HEK293 (cell line): ENCODE data around the gene ZNF460.

ENCODE experiments used
- HOXA7 ChIP-seq: sonication (generic); formaldehyde crosslinking; IDR thresholded peaks from 2 replicates; pipeline ENCODE4 v1.8.1; 2022; ENCODE audit warnings: missing genetic modification reagents, borderline replicate concordance
- MYNN ChIP-seq: fragments of 450-650 bp; formaldehyde crosslinking; IDR thresholded peaks from 2 replicates; pipeline ENCODE4 v1.5.1; 2016; ENCODE audit warnings: missing biosample characterization, missing genetic modification characterization, borderline replicate concordance
- TRIM28 ChIP-seq: IDR thresholded peaks from 2 replicates; pipeline ENCODE4 v1.6.1; 2011; ENCODE audit warnings: low read length, control low read depth, borderline replicate concordance
- ZBTB7A ChIP-seq: fragments of 450-650 bp; formaldehyde crosslinking; IDR thresholded peaks from 2 replicates; pipeline ENCODE4 v1.5.1; 2016; ENCODE audit warnings: low read depth, missing biosample characterization, missing genetic modification characterization
- ZNF544 ChIP-seq: fragments of 450-650 bp; formaldehyde crosslinking; IDR thresholded peaks from 2 replicates; pipeline ENCODE4 v1.5.0; 2017; ENCODE audit warnings: missing biosample characterization, missing genetic modification characterization
- ZNF561 ChIP-seq: fragments of 450-650 bp; IDR thresholded peaks from 2 replicates; pipeline ENCODE4 v1.5.1; 2018; ENCODE audit warnings: missing biosample characterization, missing genetic modification characterization, borderline replicate concordance
- ZNF776 ChIP-seq: fragments of 450-650 bp; formaldehyde crosslinking; IDR thresholded peaks from 2 replicates; pipeline ENCODE4 v1.5.0; 2017; ENCODE audit warnings: missing biosample characterization, missing genetic modification characterization, borderline replicate concordance
- ZSCAN30 ChIP-seq: fragments of 450-650 bp; IDR thresholded peaks from 2 replicates; pipeline ENCODE4 v1.5.1; 2018; ENCODE audit warnings: missing biosample characterization, mild to moderate bottlenecking, missing genetic modification characterization, moderate library complexity
- TF ChIP-seq, protein P1 (sequence below): fragments of 450-650 bp; formaldehyde crosslinking; IDR thresholded peaks from 2 replicates; pipeline ENCODE4 v1.5.1; 2016; ENCODE audit warnings: missing biosample characterization, missing genetic modification characterization
- TF ChIP-seq, protein P2 (sequence below): fragments of 450-650 bp; formaldehyde crosslinking; IDR thresholded peaks from 2 replicates; pipeline ENCODE4 v1.5.1; 2016; ENCODE audit warnings: missing biosample characterization, missing genetic modification characterization
- TF ChIP-seq, protein P3 (sequence below): fragments of 450-650 bp; formaldehyde crosslinking; IDR thresholded peaks from 2 replicates; pipeline ENCODE4 v1.5.1; 2017; ENCODE audit warnings: missing biosample characterization, missing genetic modification characterization
- TF ChIP-seq, protein P4 (sequence below): fragments of 450-650 bp; formaldehyde crosslinking; IDR thresholded peaks from 2 replicates; pipeline ENCODE4 v1.5.1; 2016; ENCODE audit warnings: missing biosample characterization, missing genetic modification characterization

DNA sequence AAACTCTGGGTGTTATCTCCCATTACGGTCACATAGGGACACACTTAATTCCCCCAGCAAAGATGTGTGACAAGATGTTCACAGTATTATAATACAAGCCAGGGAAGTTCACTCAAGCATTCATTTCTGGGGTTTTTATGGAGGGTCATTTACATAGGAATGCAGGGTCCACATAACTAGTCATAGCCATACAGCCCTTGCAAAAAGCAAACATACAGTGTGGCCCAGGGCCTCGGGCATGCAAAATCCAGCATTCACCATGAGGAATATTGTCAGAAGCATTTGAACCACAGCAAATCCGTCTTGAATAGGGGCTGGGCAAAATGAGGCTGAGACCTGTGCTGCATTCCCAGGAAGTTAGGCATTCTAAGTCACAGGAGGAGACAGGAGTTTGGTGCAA lies 13.0 kb upstream of the ZNF460 start:
- TF ChIP-seq, protein P1, sequence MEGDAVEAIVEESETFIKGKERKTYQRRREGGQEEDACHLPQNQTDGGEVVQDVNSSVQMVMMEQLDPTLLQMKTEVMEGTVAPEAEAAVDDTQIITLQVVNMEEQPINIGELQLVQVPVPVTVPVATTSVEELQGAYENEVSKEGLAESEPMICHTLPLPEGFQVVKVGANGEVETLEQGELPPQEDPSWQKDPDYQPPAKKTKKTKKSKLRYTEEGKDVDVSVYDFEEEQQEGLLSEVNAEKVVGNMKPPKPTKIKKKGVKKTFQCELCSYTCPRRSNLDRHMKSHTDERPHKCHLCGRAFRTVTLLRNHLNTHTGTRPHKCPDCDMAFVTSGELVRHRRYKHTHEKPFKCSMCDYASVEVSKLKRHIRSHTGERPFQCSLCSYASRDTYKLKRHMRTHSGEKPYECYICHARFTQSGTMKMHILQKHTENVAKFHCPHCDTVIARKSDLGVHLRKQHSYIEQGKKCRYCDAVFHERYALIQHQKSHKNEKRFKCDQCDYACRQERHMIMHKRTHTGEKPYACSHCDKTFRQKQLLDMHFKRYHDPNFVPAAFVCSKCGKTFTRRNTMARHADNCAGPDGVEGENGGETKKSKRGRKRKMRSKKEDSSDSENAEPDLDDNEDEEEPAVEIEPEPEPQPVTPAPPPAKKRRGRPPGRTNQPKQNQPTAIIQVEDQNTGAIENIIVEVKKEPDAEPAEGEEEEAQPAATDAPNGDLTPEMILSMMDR (tag by site-specific recombination), result no peak
- TF ChIP-seq ZNF561 (no peak), ZNF776 (tag by site-specific recombination) (no peak), HOXA7 (CRISPR knock-in tag) (no peak), TRIM28 (no peak), MYNN (no peak), ZSCAN30 (tag by site-specific recombination) (no peak), ZNF544 (tag by site-specific recombination) (no peak), ZBTB7A (tag by site-specific recombination) (no peak)
- TF ChIP-seq, protein P2, sequence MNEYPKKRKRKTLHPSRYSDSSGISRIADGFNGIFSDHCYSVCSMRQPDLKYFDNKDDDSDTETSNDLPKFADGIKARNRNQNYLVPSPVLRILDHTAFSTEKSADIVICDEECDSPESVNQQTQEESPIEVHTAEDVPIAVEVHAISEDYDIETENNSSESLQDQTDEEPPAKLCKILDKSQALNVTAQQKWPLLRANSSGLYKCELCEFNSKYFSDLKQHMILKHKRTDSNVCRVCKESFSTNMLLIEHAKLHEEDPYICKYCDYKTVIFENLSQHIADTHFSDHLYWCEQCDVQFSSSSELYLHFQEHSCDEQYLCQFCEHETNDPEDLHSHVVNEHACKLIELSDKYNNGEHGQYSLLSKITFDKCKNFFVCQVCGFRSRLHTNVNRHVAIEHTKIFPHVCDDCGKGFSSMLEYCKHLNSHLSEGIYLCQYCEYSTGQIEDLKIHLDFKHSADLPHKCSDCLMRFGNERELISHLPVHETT, result no peak
- TF ChIP-seq, protein P3, sequence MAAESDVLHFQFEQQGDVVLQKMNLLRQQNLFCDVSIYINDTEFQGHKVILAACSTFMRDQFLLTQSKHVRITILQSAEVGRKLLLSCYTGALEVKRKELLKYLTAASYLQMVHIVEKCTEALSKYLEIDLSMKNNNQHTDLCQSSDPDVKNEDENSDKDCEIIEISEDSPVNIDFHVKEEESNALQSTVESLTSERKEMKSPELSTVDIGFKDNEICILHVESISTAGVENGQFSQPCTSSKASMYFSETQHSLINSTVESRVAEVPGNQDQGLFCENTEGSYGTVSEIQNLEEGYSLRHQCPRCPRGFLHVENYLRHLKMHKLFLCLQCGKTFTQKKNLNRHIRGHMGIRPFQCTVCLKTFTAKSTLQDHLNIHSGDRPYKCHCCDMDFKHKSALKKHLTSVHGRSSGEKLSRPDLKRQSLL (tag by site-specific recombination), result no peak
- TF ChIP-seq, protein P4, sequence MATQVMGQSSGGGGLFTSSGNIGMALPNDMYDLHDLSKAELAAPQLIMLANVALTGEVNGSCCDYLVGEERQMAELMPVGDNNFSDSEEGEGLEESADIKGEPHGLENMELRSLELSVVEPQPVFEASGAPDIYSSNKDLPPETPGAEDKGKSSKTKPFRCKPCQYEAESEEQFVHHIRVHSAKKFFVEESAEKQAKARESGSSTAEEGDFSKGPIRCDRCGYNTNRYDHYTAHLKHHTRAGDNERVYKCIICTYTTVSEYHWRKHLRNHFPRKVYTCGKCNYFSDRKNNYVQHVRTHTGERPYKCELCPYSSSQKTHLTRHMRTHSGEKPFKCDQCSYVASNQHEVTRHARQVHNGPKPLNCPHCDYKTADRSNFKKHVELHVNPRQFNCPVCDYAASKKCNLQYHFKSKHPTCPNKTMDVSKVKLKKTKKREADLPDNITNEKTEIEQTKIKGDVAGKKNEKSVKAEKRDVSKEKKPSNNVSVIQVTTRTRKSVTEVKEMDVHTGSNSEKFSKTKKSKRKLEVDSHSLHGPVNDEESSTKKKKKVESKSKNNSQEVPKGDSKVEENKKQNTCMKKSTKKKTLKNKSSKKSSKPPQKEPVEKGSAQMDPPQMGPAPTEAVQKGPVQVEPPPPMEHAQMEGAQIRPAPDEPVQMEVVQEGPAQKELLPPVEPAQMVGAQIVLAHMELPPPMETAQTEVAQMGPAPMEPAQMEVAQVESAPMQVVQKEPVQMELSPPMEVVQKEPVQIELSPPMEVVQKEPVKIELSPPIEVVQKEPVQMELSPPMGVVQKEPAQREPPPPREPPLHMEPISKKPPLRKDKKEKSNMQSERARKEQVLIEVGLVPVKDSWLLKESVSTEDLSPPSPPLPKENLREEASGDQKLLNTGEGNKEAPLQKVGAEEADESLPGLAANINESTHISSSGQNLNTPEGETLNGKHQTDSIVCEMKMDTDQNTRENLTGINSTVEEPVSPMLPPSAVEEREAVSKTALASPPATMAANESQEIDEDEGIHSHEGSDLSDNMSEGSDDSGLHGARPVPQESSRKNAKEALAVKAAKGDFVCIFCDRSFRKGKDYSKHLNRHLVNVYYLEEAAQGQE (tag by site-specific recombination), result no peak
